Keratinocyte (primary cell): ENCODE results near the gene OR2S2.

Source experiments
- EZH2 ChIP-seq: IDR thresholded peaks from one replicate; pipeline ENCODE4 v1.6.1; 2012; ENCODE audit warnings: inconsistent platforms, mild to moderate bottlenecking, low read length, moderate library complexity
- TF ChIP-seq, protein P1 (sequence below), 3 experiments: IDR thresholded peaks in 1 of 3; conservative IDR thresholded peaks in 1 of 3; optimal IDR thresholded peaks in 1 of 3; 2 replicates in 2 of 3; 3 replicates in 1 of 3; pipeline versions ENCODE3 to v1.5.1; 2011; ENCODE audit warnings: low read length in 3 of 3, mild to moderate bottlenecking in 3 of 3, moderate library complexity in 2 of 3, control low read depth in 1 of 3, inconsistent platforms in 1 of 3; ENCODE audit not compliant: insufficient read depth in 2 of 3; ENCODE audit errors: extremely low read depth in 1 of 3

DNA sequence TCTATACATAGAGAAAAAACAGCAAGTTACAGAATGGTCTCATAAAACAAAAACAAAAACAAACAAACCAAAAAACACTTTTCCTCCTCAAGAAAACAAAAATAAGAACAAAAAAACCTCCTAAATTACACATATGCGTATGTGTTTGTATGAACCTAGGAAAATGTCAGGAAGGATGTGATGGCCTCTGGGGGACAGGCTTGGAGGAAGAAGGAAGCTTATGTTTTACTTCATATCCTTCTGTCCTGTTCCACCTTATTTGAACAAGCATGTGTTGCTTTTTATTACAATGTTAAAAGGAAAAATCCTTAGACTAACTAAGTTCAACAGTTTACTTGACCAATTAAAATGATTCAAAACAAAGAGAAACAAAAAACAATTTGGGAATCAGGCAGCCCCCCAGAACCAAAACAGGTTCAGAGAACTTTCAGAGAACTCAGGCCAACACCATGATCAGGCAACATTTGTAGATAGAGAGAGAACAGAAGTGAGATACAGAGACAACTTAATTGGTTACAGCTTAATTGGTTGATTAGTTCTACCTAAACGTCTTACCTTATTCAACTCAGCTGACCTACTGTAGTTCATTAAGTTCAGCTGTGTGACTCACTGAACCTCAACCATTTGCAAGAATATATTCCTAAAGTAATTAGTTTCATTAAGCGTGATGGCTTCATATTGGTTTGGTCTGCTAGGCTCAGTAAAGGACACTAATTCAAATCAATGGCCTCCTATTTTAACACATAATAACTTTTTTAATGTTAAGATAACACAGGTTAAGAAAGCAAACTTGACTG lies 38.5 kb downstream of the OR2S2 start:
- TF ChIP-seq, protein P1, sequence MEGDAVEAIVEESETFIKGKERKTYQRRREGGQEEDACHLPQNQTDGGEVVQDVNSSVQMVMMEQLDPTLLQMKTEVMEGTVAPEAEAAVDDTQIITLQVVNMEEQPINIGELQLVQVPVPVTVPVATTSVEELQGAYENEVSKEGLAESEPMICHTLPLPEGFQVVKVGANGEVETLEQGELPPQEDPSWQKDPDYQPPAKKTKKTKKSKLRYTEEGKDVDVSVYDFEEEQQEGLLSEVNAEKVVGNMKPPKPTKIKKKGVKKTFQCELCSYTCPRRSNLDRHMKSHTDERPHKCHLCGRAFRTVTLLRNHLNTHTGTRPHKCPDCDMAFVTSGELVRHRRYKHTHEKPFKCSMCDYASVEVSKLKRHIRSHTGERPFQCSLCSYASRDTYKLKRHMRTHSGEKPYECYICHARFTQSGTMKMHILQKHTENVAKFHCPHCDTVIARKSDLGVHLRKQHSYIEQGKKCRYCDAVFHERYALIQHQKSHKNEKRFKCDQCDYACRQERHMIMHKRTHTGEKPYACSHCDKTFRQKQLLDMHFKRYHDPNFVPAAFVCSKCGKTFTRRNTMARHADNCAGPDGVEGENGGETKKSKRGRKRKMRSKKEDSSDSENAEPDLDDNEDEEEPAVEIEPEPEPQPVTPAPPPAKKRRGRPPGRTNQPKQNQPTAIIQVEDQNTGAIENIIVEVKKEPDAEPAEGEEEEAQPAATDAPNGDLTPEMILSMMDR (optimal IDR thresholded peaks at IDR 0.05 in 1 of 3, IDR thresholded peaks at IDR 0.05 in 1 of 3, conservative IDR thresholded peaks at IDR 0.05 in 1 of 3; ENCODE audit: extremely low read depth in 1 of 3, insufficient read depth in 2 of 3, low read length in 3 of 3) = no peak
- no peak for TF ChIP-seq EZH2
